22Rv1 (cell line): Measurements from ENCODE around the gene SPC25.

Source experiments
- ZFX ChIP-seq: fragments of 450-650 bp; IDR thresholded peaks from 2 replicates; pipeline ENCODE4 v1.6.1; 2017; ENCODE audit warnings: antibody characterized with exemption, borderline replicate concordance
- TF ChIP-seq, protein P1 (sequence below): fragments of 450-650 bp; IDR thresholded peaks from 2 replicates; pipeline ENCODE4 v1.5.1; 2017; ENCODE audit warnings: mild to moderate bottlenecking

GRCh38 chr2:168890006-168890782 lies at the start of gene SPC25:
- TF ChIP-seq, protein P1, sequence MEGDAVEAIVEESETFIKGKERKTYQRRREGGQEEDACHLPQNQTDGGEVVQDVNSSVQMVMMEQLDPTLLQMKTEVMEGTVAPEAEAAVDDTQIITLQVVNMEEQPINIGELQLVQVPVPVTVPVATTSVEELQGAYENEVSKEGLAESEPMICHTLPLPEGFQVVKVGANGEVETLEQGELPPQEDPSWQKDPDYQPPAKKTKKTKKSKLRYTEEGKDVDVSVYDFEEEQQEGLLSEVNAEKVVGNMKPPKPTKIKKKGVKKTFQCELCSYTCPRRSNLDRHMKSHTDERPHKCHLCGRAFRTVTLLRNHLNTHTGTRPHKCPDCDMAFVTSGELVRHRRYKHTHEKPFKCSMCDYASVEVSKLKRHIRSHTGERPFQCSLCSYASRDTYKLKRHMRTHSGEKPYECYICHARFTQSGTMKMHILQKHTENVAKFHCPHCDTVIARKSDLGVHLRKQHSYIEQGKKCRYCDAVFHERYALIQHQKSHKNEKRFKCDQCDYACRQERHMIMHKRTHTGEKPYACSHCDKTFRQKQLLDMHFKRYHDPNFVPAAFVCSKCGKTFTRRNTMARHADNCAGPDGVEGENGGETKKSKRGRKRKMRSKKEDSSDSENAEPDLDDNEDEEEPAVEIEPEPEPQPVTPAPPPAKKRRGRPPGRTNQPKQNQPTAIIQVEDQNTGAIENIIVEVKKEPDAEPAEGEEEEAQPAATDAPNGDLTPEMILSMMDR, result no peak
- no peak for TF ChIP-seq ZFX
